Loucy (cell line): ENCODE data around the gene OTUD5.

Source experiments
- H2AFZ ChIP-seq: fragments of 200-600 bp; sonication (generic); 2 replicates; pipeline ENCODE4 v1.6.0; 2016; ENCODE audit warnings: antibody characterized with exemption, mild to moderate bottlenecking, low read length, moderate library complexity
- H3F3A ChIP-seq: fragments of 200-600 bp; 2 replicates; pipeline ENCODE4 v1.6.0; 2016; ENCODE audit warnings: antibody characterized with exemption, low read depth, mild to moderate bottlenecking
- H3K27me3 ChIP-seq: fragments of 200-600 bp; sonication (generic); 2 replicates; pipeline ENCODE4 v1.6.1; 2014; ENCODE audit warnings: low read length, mild to moderate bottlenecking; ENCODE audit not compliant: insufficient read depth, poor library complexity, severe bottlenecking
- H3K36me3 ChIP-seq: fragments of 200-600 bp; sonication (generic); 2 replicates; pipeline ENCODE4 v1.6.1; 2016; ENCODE audit warnings: low read length; ENCODE audit not compliant: insufficient read depth
- H3K4me1 ChIP-seq: fragments of 200-600 bp; sonication (generic); 2 replicates; pipeline ENCODE4 v1.5.1; 2014; ENCODE audit warnings: low read length, mild to moderate bottlenecking; ENCODE audit not compliant: insufficient read depth, poor library complexity, severe bottlenecking
- H3K4me2 ChIP-seq: fragments of 200-600 bp; sonication (generic); 2 replicates; pipeline ENCODE4 v1.6.0; 2014; ENCODE audit warnings: antibody characterized with exemption, low read length, low read depth, mild to moderate bottlenecking; ENCODE audit not compliant: poor library complexity, severe bottlenecking
- H3K4me3 ChIP-seq: fragments of 200-600 bp; sonication (generic); 2 replicates; pipeline ENCODE4 v1.5.1; 2014; ENCODE audit warnings: low read length, mild to moderate bottlenecking, mixed read lengths; ENCODE audit not compliant: poor library complexity, severe bottlenecking
- H3K79me2 ChIP-seq: fragments of 200-600 bp; sonication (generic); 2 replicates; pipeline ENCODE4 v1.6.1; 2014; ENCODE audit warnings: low read length; ENCODE audit not compliant: insufficient read depth
- H3K9ac ChIP-seq: fragments of 200-600 bp; sonication (generic); 2 replicates; pipeline ENCODE4 v1.6.0; 2014; ENCODE audit warnings: mild to moderate bottlenecking, low read depth, low read length, moderate library complexity; ENCODE audit not compliant: poor library complexity, severe bottlenecking
- H3K9me2 ChIP-seq: fragments of 200-600 bp; sonication (generic); replicated peaks from 2 replicates; pipeline ENCODE4 v1.6.1; 2016; ENCODE audit warnings: low read depth, low read length, mixed read lengths
- H3K9me3 ChIP-seq: fragments of 200-600 bp; sonication (generic); 2 replicates; pipeline ENCODE4 v1.6.1; 2014; ENCODE audit warnings: mild to moderate bottlenecking, antibody characterized with exemption, low read length, low read depth; ENCODE audit not compliant: insufficient read depth
- H4K20me1 ChIP-seq: fragments of 200-600 bp; sonication (generic); 2 replicates; pipeline ENCODE4 v1.6.0; 2014; ENCODE audit warnings: antibody characterized with exemption, low read length, mild to moderate bottlenecking; ENCODE audit not compliant: insufficient read depth, poor library complexity, severe bottlenecking
- CTCF ChIP-seq: fragments of 200-600 bp; sonication (generic); conservative IDR thresholded peaks from 2 replicates; pipeline ENCODE4 v1.5.1; 2014; ENCODE audit warnings: mild to moderate bottlenecking, antibody characterized with exemption, low read length
- EZH2phosphoT487 ChIP-seq: fragments of 200-600 bp; IDR thresholded peaks from 2 replicates; pipeline ENCODE4 v1.6.1; 2018; ENCODE audit warnings: antibody characterized with exemption, mild to moderate bottlenecking, moderate library complexity, borderline replicate concordance

The OTUD5 gene

GRCh38 chrX:48957827-48958634 is 624 bp upstream of the OTUD5 start:
- Histone ChIP-seq H2AFZ (peak overlapping the region; percentile 70), H3K9me2 (no peaks in the 10 kb centered on the region), H3K79me2 (peaks cover 41% of the 10 kb centered on the region), H3K27me3 (no peaks in the 10 kb centered on the region), H3K36me3 (no peaks in the 10 kb centered on the region), H3K9me3 (no peaks in the 10 kb centered on the region), H3K4me3 (peak overlapping the region; percentile 79), H3K4me1 (peaks cover 23% of the 10 kb centered on the region), H3F3A (no peaks in the 10 kb centered on the region), H3K4me2 (peak overlapping the region; percentile 95), H3K9ac (peak overlapping the region; percentile 83), H4K20me1 (peaks cover 27% of the 10 kb centered on the region)
- TF ChIP-seq CTCF (no peak), EZH2phosphoT487 (no peak)

- peaks cover 53% of the 10 kb centered on the region for H3K79me2 ChIP-seq
- H3K4me1 ChIP-seq, result peaks cover 23% of the 10 kb centered on the region
- H3K9me3 ChIP-seq, result no peaks in the 10 kb centered on the region
- TF ChIP-seq EZH2phosphoT487 (no peak), CTCF (no peak)
- peaks cover 27% of the 10 kb centered on the region for H4K20me1 ChIP-seq
- H3F3A ChIP-seq, result no peaks in the 10 kb centered on the region
- no peaks in the 10 kb centered on the region for H3K9me2 ChIP-seq
- H3K36me3 ChIP-seq, result no peaks in the 10 kb centered on the region
- no peaks in the 10 kb centered on the region for H3K27me3 ChIP-seq
- H3K4me2 ChIP-seq, result peak overlapping the region; percentile 92
- H2AFZ ChIP-seq, result no peak overlapping the region
- peak overlapping the region; percentile 83 for H3K9ac ChIP-seq
- peak overlapping the region; percentile 79 for H3K4me3 ChIP-seq
These were observed 536 bp downstream of the OTUD5 start for GRCh38 chrX:48956728-48957414.

DNA sequence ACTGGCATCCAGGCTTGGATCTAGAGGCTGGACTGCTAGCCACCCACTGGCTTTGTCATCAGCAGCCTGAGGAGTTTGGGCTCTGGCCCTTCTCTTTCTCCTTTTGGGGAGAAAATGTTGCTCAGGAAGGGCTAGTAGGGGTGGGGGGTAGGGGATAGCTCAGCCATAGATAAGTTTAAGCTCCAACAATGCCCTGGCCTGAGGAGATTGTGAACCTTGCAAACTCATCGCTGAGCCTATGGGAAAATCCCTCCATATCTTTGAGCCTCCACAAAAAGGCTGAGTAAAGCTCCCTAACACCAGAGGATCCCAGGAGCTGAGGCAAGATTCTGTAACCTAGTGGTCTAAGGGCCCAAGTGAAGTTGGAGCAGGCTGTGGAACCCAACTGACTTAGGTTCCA is 8.8 kb downstream of the OTUD5 start:
- no peak overlapping the region for H3K9ac ChIP-seq
- peaks cover 1% of the 10 kb centered on the region for H3K4me1 ChIP-seq
- peaks cover 54% of the 10 kb centered on the region for H3K79me2 ChIP-seq
- no peaks in the 10 kb centered on the region for H3K9me2 ChIP-seq
- H3K4me3 ChIP-seq, result no peak overlapping the region
- no peaks in the 10 kb centered on the region for H3K27me3 ChIP-seq
- no peaks in the 10 kb centered on the region for H3K9me3 ChIP-seq
- H4K20me1 ChIP-seq, result peaks cover 7% of the 10 kb centered on the region
- H2AFZ ChIP-seq, result no peak overlapping the region
- no peak for TF ChIP-seq EZH2phosphoT487
- no peak for TF ChIP-seq CTCF
- peaks cover 7% of the 10 kb centered on the region; the same call in 1 of the 2 replicates for H3K36me3 ChIP-seq
- no peak overlapping the region for H3K4me2 ChIP-seq
- no peaks in the 10 kb centered on the region for H3F3A ChIP-seq
